Suprapubic skin (tissue), 3 donors: Measurements from ENCODE around the gene GLG1.

Experiments used
- CTCF ChIP-seq, 2 donors: fragments of 200-600 bp in 1 of 2; fragments of 450-650 bp in 1 of 2; sonication (generic) in 1 of 2; IDR thresholded peaks; one replicate each; pipeline ENCODE4 v1.5.1; 2016 to 2019; ENCODE audit warnings: antibody characterized with exemption in 2 of 2, mild to moderate bottlenecking in 1 of 2, moderate library complexity in 1 of 2
- POLR2A ChIP-seq, 2 donors: fragments of 450-650 bp; IDR thresholded peaks; one replicate each; pipeline ENCODE4 v1.6.1; 2017; ENCODE audit warnings: antibody characterized with exemption in 2 of 2, mild to moderate bottlenecking in 2 of 2, moderate library complexity in 2 of 2

- TF ChIP-seq CTCF (IDR thresholded peaks at IDR 0.05) (no peak), POLR2A (IDR thresholded peaks at IDR 0.05) (peak; percentile 56 to 85)
Measured at GRCh38 chr16:74606521-74607309, at the start of gene GLG1.
